ENCODE data around the gene SFSWAP.

Gene SFSWAP

DNA sequence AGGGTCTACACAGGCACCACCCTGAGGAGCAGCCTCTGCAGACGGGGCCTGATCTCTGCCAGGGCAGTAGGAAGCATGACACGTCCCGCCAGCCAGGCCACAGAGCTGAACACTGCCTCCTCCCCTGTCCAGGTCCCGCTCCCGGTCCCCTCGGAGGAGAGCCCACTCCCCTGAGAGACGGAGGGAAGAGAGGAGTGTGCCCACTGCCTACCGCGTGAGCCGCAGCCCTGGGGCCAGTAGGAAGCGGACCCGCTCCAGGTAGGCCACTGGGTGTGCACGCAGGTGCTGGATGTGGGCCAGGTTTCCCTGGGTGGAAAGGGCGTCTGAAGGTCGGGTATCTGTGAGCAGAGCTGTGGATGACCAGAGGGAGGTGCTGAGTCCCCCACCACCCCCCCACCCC lies 75.4 kb downstream of the SFSWAP start:
- DNase-seq (ENCODE audit: extremely low read depth, low read depth), result no peak
- TF ChIP-seq, protein P1, sequence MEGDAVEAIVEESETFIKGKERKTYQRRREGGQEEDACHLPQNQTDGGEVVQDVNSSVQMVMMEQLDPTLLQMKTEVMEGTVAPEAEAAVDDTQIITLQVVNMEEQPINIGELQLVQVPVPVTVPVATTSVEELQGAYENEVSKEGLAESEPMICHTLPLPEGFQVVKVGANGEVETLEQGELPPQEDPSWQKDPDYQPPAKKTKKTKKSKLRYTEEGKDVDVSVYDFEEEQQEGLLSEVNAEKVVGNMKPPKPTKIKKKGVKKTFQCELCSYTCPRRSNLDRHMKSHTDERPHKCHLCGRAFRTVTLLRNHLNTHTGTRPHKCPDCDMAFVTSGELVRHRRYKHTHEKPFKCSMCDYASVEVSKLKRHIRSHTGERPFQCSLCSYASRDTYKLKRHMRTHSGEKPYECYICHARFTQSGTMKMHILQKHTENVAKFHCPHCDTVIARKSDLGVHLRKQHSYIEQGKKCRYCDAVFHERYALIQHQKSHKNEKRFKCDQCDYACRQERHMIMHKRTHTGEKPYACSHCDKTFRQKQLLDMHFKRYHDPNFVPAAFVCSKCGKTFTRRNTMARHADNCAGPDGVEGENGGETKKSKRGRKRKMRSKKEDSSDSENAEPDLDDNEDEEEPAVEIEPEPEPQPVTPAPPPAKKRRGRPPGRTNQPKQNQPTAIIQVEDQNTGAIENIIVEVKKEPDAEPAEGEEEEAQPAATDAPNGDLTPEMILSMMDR (IDR thresholded peaks at IDR 0.05; ENCODE audit: low read depth, low read length), result no peak

DNA sequence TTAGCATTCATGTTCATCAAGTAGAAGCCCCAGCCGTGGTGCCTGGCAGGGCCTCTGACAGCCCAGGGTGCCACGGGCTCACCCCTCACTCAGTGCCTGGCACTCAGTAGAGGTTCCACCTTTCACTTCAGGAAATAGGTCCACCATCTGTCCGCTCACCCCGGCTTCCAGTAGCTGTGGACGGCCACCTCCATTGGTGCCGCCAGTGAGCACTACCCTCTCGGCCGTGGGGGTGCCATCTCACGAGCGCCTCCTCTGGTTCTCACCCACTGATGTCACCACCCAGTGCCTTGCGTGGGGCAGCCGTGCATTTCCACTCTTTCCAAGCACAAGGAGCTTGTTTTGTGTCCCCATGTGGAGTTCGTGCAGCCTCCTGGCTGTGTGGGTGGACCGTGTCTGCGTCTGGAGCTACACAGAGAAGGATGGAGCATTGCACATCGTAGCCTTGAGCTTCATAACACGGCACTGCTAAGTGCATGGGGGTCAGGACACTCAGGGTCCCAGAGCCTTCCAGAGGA lies 76.3 kb downstream of the SFSWAP start:
- no peak for DNase-seq (ENCODE audit: extremely low read depth, low read depth)
- TF ChIP-seq, protein P1 (IDR thresholded peaks at IDR 0.05; ENCODE audit: low read depth, low read length), result no peak

DNA sequence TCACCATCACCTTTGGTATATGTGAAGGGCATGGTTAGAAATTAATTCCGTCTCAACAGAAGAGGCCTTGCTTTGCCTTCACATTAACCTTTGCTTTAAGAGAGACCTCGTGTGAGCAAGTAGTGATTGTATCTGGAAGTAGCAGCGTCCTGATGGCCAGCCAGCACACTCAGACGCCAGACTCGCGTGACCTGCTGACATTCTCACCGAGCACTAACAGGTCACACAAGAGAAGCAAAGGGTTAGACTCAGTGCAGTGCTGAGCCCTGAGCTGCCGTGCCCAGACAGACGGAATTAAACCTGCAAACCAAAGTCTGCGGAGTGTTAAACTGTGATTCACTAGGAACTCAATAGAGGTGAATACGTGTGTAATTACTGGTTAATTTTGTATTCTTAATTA lies 77.2 kb downstream of the SFSWAP start:
- DNase-seq (ENCODE audit: extremely low read depth, low read depth), result no peak
- TF ChIP-seq, protein P1 (IDR thresholded peaks at IDR 0.05; ENCODE audit: low read depth, low read length), result no peak

DNA sequence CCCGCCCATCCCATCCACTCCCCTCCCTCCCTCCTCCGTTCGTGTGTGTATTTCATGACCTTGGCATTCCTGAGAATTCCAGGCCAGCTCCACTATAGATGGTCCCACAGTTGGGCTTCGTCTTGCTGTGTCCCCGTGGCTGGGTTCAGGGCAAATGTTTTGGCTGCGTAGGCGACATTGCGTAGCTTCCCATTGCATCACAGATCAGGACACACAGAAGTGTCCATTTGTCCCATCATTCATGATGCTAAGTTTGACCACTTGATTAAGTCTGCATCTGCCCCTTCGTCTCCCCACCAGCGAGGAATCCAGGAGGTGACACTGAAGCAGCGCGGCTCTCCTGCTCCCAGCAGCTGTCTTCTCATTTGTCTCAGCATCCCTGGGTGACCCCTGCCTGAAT lies 78.7 kb downstream of the SFSWAP start:
- DNase-seq (ENCODE audit: extremely low read depth, low read depth), result no peak
- TF ChIP-seq, protein P1 (IDR thresholded peaks at IDR 0.05; ENCODE audit: low read depth, low read length), result no peak

DNA sequence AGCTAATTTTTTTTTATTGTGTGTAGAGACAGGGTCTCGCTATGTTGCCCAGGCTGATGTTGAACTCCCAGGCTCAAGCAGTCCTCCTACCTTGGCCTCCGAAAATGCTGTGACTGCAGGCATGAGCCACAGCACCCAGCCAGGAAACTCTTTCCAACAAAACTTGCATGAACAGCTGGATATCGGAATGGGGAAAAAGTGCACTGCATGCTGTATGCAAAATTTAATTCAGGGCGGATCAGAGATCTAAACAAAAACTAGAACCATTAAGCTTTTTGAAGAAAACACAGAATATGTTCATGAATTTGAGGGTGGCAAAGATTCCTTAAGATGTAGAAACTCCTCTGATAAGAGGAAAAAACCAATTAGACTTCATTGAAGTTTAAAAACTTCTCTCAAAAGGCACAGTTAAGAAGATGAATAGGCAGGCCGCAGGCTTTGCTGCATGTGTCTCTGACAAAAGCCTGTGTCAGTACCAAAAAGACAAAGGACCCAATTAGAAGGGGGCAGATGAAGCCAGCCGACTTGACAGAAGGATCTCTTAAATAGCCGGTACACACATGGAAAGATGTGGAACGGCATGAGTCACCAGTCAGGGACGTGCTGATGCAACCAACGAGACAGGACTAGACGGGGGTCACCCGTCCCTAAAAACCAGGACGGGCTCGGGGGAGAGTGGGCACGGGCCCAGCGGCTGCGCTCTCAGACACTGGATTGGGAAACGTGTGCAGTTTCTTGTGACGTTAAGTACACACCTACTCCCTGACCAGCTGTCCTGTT lies 82.5 kb downstream of the SFSWAP start:
- TF ChIP-seq, protein P1 (IDR thresholded peaks at IDR 0.05; ENCODE audit: low read depth, low read length), result no peak
- DNase-seq (ENCODE audit: extremely low read depth, low read depth), result no peak

DNA sequence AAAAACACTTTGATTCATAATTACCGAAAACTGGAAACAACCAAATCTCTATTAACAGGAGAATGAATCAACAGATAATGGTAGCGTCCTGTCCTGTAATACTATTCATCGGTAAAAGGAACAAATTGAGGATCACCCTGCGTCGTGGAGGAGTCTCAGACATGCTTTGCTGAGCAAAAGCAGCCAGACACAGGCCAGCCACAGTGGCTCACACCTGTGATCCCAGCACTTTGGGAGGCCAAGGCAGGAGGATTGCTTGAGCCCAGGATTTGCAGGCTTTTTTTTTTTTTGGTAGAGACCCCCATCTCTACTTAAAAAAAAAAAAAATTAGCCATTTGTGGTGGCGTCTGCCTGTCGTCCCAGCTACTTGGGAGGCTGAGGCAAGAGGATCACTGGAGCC lies 83.2 kb downstream of the SFSWAP start:
- no peak for DNase-seq (ENCODE audit: extremely low read depth, low read depth)

DNA sequence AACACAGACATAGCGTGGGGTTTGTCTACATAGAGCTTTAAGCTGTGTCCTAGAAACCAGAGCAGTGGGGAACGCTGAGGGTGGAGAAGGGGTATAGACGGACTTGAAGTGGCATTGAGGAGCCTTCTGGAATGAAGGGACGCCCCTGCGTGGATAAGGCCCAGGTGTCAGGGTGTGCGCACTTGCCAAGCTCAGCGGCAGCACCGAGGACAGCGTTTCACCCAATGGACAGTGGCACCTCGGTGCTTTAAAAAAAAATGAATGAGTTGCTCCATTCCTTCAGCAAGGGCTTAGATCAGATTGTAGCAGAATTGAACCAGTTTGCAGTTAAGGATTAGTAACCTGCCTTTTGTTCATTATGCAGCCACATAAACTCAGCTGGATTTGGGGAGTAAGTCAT lies 83.7 kb downstream of the SFSWAP start:
- TF ChIP-seq, protein P1 (IDR thresholded peaks at IDR 0.05; ENCODE audit: low read depth, low read length), result no peak
- DNase-seq (ENCODE audit: extremely low read depth, low read depth), result no peak

More for the DNA sequence above, 83.2 kb downstream of the SFSWAP start:
- TF ChIP-seq, protein P1 (IDR thresholded peaks at IDR 0.05; ENCODE audit: low read depth, low read length), result no peak

All from AG09319 (cell line).